Endothelial cell of umbilical vein (primary cell): ENCODE results near the gene LAMC2. TPM values are rescaled to one million over a fixed set of nuclear protein-coding genes. Genes with fewer than 3 reads are reported as not detected.

Experiments
- BruUV-seq: library from RNA; stranded (reverse); fragments of 400-500 nt; replicated peaks from 2 replicates; lab custom pipeline; 2021; lab: Mats Ljungman, UMichigan
- CTCF ChIA-PET: fragments of 300-600, 350-600 bp; sonication (Branson Sonifier 250); formaldehyde crosslinking; loops from one replicate; lab custom pipeline; 2021; ENCODE audit warnings: antibody characterized with exemption, inconsistent platforms; lab: Charles Lee
- POLR2A ChIA-PET: fragments of 300-600, 350-600 bp; sonication (Branson Sonifier 250); formaldehyde crosslinking; loops from one replicate; lab custom pipeline; 2021; ENCODE audit warnings: antibody characterized with exemption, inconsistent platforms; lab: Charles Lee
- DNase-seq: peaks from one replicate; pipeline ENCODE4 v3.0.0-alpha.2; 2011; ENCODE audit warnings: low read depth, low spot score
- FAIRE-seq: peaks from 2 replicates; lab custom pipeline; 2011; peaks lifted over from hg19 to GRCh38; lab: Jason Lieb, UNC
- H2AFZ ChIP-seq: 2 replicates; pipeline ENCODE4 v1.6.0; 2012; ENCODE audit warnings: low read depth, low read length, control low read depth, inconsistent platforms
- H3K27ac ChIP-seq: 2 replicates; pipeline ENCODE4 v1.5.1; 2011; ENCODE audit warnings: low read depth, mild to moderate bottlenecking, control low read depth, low read length, moderate library complexity; ENCODE audit not compliant: insufficient read depth
- H3K27me3 ChIP-seq, 2 experiments: 2 replicates each; pipeline versions ENCODE4 v1.6.0 to v1.6.1; 2011; ENCODE audit warnings: low read length in 2 of 2, mixed read lengths in 1 of 2; ENCODE audit not compliant: control insufficient read depth in 2 of 2, insufficient read depth in 2 of 2
- H3K36me3 ChIP-seq, 2 experiments: 2 replicates in 1 of 2; 3 replicates in 1 of 2; pipeline ENCODE4 v1.5.1; 2011; ENCODE audit warnings: low read length in 2 of 2, mild to moderate bottlenecking in 1 of 2, moderate library complexity in 1 of 2; ENCODE audit not compliant: control insufficient read depth in 2 of 2, insufficient read depth in 2 of 2; ENCODE audit errors: extremely low read depth in 1 of 2
- H3K4me1 ChIP-seq: 3 replicates; pipeline ENCODE4 v1.5.1; 2011; ENCODE audit warnings: mild to moderate bottlenecking, low read length; ENCODE audit not compliant: control insufficient read depth, insufficient read depth; ENCODE audit errors: extremely low read depth
- H3K4me2 ChIP-seq: 2 replicates; pipeline ENCODE4 v1.6.1; 2011; ENCODE audit warnings: low read length, control low read depth, mixed read lengths; ENCODE audit not compliant: insufficient read depth
- H3K4me3 ChIP-seq, 3 experiments: fragments of 200-600 bp in 1 of 3; sonication (generic), shearing (Covaris generic) in 1 of 3; replicated peaks in 1 of 3; 2 replicates each; pipeline ENCODE4 v1.5.1; 2011 to 2016; ENCODE audit warnings: control low read depth in 3 of 3, low read length in 3 of 3, mild to moderate bottlenecking in 2 of 3, inconsistent platforms in 1 of 3, low read depth in 1 of 3, moderate library complexity in 1 of 3; ENCODE audit not compliant: insufficient read depth in 1 of 3
- H3K79me2 ChIP-seq: 2 replicates; pipeline ENCODE4 v1.6.0; 2012; ENCODE audit warnings: low read length, inconsistent platforms; ENCODE audit not compliant: control insufficient read depth, insufficient read depth
- H3K9ac ChIP-seq: replicated peaks from 2 replicates; pipeline ENCODE3; 2011; ENCODE audit warnings: low read length, control low read depth; ENCODE audit not compliant: insufficient read depth; ENCODE audit errors: extremely low read depth
- H3K9me1 ChIP-seq: replicated peaks from 3 replicates; pipeline ENCODE4 v1.6.0; 2011; ENCODE audit warnings: mild to moderate bottlenecking, low read length; ENCODE audit not compliant: control insufficient read depth, insufficient read depth; ENCODE audit errors: extremely low read depth
- H3K9me3 ChIP-seq: replicated peaks from 2 replicates; pipeline ENCODE4 v1.5.1; 2012; ENCODE audit warnings: low read length, inconsistent platforms; ENCODE audit not compliant: control insufficient read depth, insufficient read depth
- H4K20me1 ChIP-seq: replicated peaks from 2 replicates; pipeline ENCODE3; 2011; ENCODE audit warnings: mild to moderate bottlenecking, low read length; ENCODE audit not compliant: control insufficient read depth, insufficient read depth; ENCODE audit errors: extremely low read depth
- EZH2 ChIP-seq: IDR thresholded peaks from 2 replicates; pipeline ENCODE4 v1.6.1; 2012; ENCODE audit warnings: borderline replicate concordance, low read depth, mild to moderate bottlenecking, moderate library complexity, low read length, inconsistent platforms; ENCODE audit not compliant: severe bottlenecking
- FOS ChIP-seq: IDR thresholded peaks from 2 replicates; pipeline ENCODE4 v1.6.1; 2011; ENCODE audit warnings: mild to moderate bottlenecking, low read length, moderate library complexity, borderline replicate concordance; ENCODE audit not compliant: insufficient read depth
- GATA2 ChIP-seq: IDR thresholded peaks from 2 replicates; pipeline ENCODE4 v1.7.0; 2011; ENCODE audit warnings: low read depth, mild to moderate bottlenecking, moderate library complexity, mixed read lengths, low read length; ENCODE audit not compliant: insufficient read length, insufficient read depth
- JUN ChIP-seq: IDR thresholded peaks from 2 replicates; pipeline ENCODE4 v1.6.1; 2011; ENCODE audit warnings: borderline replicate concordance, low read depth; ENCODE audit not compliant: insufficient read length, insufficient read depth
- MYC ChIP-seq: IDR thresholded peaks from one replicate; pipeline ENCODE4 v1.6.1; 2011; ENCODE audit warnings: mild to moderate bottlenecking, low read depth, low read length
- POLR2A ChIP-seq: IDR thresholded peaks from 2 replicates; pipeline ENCODE4 v1.6.1; 2012; ENCODE audit warnings: low read depth, mild to moderate bottlenecking, control low read depth, low read length
- POLR2AphosphoS5 ChIP-seq: IDR thresholded peaks from 2 replicates; pipeline ENCODE4 v1.6.1; 2012; ENCODE audit warnings: low read depth, mild to moderate bottlenecking, control low read depth, low read length, moderate library complexity; ENCODE audit not compliant: insufficient read depth
- dilution Hi-C: fragments of 300-500 bp; cut with MboI; formaldehyde crosslinking; loops from one replicate; pipeline ENCODE4 v1.15.0; 2019; ENCODE audit warnings: low sequenced_read_pairs; ENCODE audit not compliant: extremely low pct_ligation_motif_present
- intact Hi-C: fragments of 100-400 bp; cut with micrococcal nuclease; formaldehyde crosslinking; loops from one replicate; pipeline ENCODE4 v1.10.0; 2022
- polyA plus RNA-seq, 4 experiments: library from polyadenylated mRNA; depleted of rRNA in 3 of 4; stranded (reverse) in 3 of 4; unstranded in 1 of 4; fragments of >200 nt; gene quantifications; 2 replicates each; pipeline versions ENCODE4 v1.2.1 to v1.2.3, GENCODE V29; 2011 to 2012; ENCODE audit warnings: missing spikeins in 1 of 4
- total RNA-seq: library from RNA; stranded (reverse); gene quantifications from 2 replicates; pipeline ENCODE4 v1.2.3, GENCODE V29; 2021
- TF ChIP-seq, protein P1 (sequence below), 2 donors: IDR thresholded peaks; 1 replicate in 1 of 2; 2 replicates in 1 of 2; pipeline ENCODE4 v1.5.1; 2011; ENCODE audit warnings: low read length in 2 of 2, mild to moderate bottlenecking in 2 of 2, moderate library complexity in 2 of 2, control low read depth in 1 of 2, inconsistent platforms in 1 of 2, low read depth in 1 of 2; ENCODE audit not compliant: insufficient read depth in 1 of 2; ENCODE audit errors: extremely low read depth in 1 of 2
- TF ChIP-seq, protein P2 (sequence below): IDR thresholded peaks from 2 replicates; pipeline ENCODE4 v1.6.1; 2011; ENCODE audit not compliant: insufficient read depth, insufficient read length

The LAMC2 gene
- total and polyA plus RNA-seq, 2 donors (not counting 3 experiments of a cell fraction or from before 2014, with no cell fraction given), result 0.23 to 0.82 TPM

- Histone ChIP-seq H3K9me1 (no peaks in the 10 kb centered on the region), H3K79me2 (no peaks in the 10 kb centered on the region), H3K4me1 (peaks cover 9% of the 10 kb centered on the region), H3K4me2 (no peak overlapping the region), H4K20me1 (no peaks in the 10 kb centered on the region), H3K36me3 (no peaks in the 10 kb centered on the region), H3K27me3 (no peaks in the 10 kb centered on the region), H3K4me3 (no peak overlapping the region), H3K9ac (no peak overlapping the region), H3K9me3 (no peaks in the 10 kb centered on the region), H3K27ac (no peak overlapping the region), H2AFZ (no peak overlapping the region)
- peak; percentile 78 for DNase-seq
- POLR2A ChIA-PET, result no interaction called here
- BruUV-seq, result no TSS peak
- intact Hi-C loops (no loop called here), dilution Hi-C loops (no loop called here)
- no peak for FAIRE-seq
- CTCF ChIA-PET, result interaction anchor here (0.8 to 1.8 kb wide), 2 partner anchors 52 to 179 kb away, joined by 3 to 7 read pairs; no protein-coding TSS in a partner anchor
- no peak for TF ChIP-seq MYC
- TF ChIP-seq POLR2A, result no peak
- TF ChIP-seq EZH2, result no peak
- TF ChIP-seq GATA2, result no peak
- TF ChIP-seq, protein P1, sequence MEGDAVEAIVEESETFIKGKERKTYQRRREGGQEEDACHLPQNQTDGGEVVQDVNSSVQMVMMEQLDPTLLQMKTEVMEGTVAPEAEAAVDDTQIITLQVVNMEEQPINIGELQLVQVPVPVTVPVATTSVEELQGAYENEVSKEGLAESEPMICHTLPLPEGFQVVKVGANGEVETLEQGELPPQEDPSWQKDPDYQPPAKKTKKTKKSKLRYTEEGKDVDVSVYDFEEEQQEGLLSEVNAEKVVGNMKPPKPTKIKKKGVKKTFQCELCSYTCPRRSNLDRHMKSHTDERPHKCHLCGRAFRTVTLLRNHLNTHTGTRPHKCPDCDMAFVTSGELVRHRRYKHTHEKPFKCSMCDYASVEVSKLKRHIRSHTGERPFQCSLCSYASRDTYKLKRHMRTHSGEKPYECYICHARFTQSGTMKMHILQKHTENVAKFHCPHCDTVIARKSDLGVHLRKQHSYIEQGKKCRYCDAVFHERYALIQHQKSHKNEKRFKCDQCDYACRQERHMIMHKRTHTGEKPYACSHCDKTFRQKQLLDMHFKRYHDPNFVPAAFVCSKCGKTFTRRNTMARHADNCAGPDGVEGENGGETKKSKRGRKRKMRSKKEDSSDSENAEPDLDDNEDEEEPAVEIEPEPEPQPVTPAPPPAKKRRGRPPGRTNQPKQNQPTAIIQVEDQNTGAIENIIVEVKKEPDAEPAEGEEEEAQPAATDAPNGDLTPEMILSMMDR (IDR thresholded peaks at IDR 0.05; ENCODE audit: extremely low read depth in 1 of 2, insufficient read depth in 1 of 2, low read depth in 1 of 2, low read length in 2 of 2), result no peak
- TF ChIP-seq JUN, result no peak
- TF ChIP-seq, protein P2, sequence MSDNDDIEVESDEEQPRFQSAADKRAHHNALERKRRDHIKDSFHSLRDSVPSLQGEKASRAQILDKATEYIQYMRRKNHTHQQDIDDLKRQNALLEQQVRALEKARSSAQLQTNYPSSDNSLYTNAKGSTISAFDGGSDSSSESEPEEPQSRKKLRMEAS, result no peak
- TF ChIP-seq FOS, result no peak
- no peak for TF ChIP-seq POLR2AphosphoS5
Observed at GRCh38 chr1:183287191-183287675, 101.2 kb downstream of the LAMC2 start.
